SK-N-SH (cell line): ENCODE measurements around the gene MLLT10. TPM values are rescaled to one million over a fixed set of nuclear protein-coding genes. Genes with fewer than 3 reads are reported as not detected.

ENCODE experiments used
- CTCF ChIA-PET: fragments of 300-600, 350-600 bp; formaldehyde crosslinking; extraction: SDS; loops from one replicate; lab custom pipeline; 2021; lab: Yijun Ruan, JAX
- POLR2A ChIA-PET: fragments of 350-600 bp; sonication (Branson Sonifier 250); formaldehyde crosslinking; extraction: SDS; loops from one replicate; lab custom pipeline; 2020; ENCODE audit warnings: antibody characterized with exemption, inconsistent platforms; lab: Yijun Ruan, JAX
- DNase-seq: peaks from one replicate; pipeline ENCODE4 v3.0.0; 2012
- H2AFZ ChIP-seq: fragments of 200-600 bp; sonication (generic); 2 replicates; pipeline ENCODE4 v1.8.1; 2016; ENCODE audit warnings: antibody characterized with exemption, mild to moderate bottlenecking, low read depth
- H3F3A ChIP-seq: fragments of 200-600 bp; sonication (generic); replicated peaks from 2 replicates; pipeline ENCODE3; 2016; ENCODE audit warnings: antibody characterized with exemption, mild to moderate bottlenecking; ENCODE audit not compliant: insufficient read depth
- H3K27ac ChIP-seq, 2 experiments: fragments of 200-500 bp in 1 of 2; fragments of 200-600 bp in 1 of 2; sonication (Bioruptor generic) in 1 of 2; sonication (generic), shearing (Covaris generic) in 1 of 2; 2 replicates each; pipeline versions ENCODE4 v1.5.1 to v1.6.1; 2014 to 2016; ENCODE audit warnings: low read depth in 2 of 2, inconsistent platforms in 1 of 2, low read length in 1 of 2, mild to moderate bottlenecking in 1 of 2, mixed read lengths in 1 of 2
- H3K27me3 ChIP-seq: fragments of 200-600 bp; sonication (generic), shearing (Covaris generic); 2 replicates; pipeline ENCODE4 v1.6.1; 2016; ENCODE audit warnings: mixed run types; ENCODE audit not compliant: insufficient read depth
- H3K36me3 ChIP-seq, 2 experiments: fragments of 200-500 bp in 1 of 2; fragments of 200-600 bp in 1 of 2; sonication (Bioruptor generic) in 1 of 2; sonication (generic) in 1 of 2; replicated peaks in 1 of 2; 2 replicates each; pipeline versions ENCODE3 to v1.5.1; 2014 to 2016; ENCODE audit warnings: low read length in 1 of 2, mild to moderate bottlenecking in 1 of 2; ENCODE audit not compliant: insufficient read depth in 2 of 2, control insufficient read depth in 1 of 2
- H3K4me1 ChIP-seq, 2 experiments: fragments of 200-500 bp in 1 of 2; fragments of 200-600 bp in 1 of 2; sonication (Bioruptor generic) in 1 of 2; sonication (generic), shearing (Covaris generic) in 1 of 2; 2 replicates each; pipeline versions ENCODE4 v1.5.1 to v1.6.1; 2014 to 2016; ENCODE audit warnings: low read depth in 1 of 2, low read length in 1 of 2, mixed run types in 1 of 2; ENCODE audit not compliant: insufficient read depth in 2 of 2, control insufficient read depth in 1 of 2
- H3K4me2 ChIP-seq: fragments of 200-600 bp; sonication (generic), shearing (Covaris generic); 2 replicates; pipeline ENCODE4 v1.6.1; 2017; ENCODE audit warnings: mixed run types
- H3K4me3 ChIP-seq, 2 experiments: fragments of 200-500 bp in 1 of 2; fragments of 200-600 bp in 1 of 2; sonication (Bioruptor generic) in 1 of 2; sonication (generic), shearing (Covaris generic) in 1 of 2; 2 replicates each; pipeline versions ENCODE4 v1.5.1 to v1.8.1; 2014 to 2016; ENCODE audit warnings: low read depth in 2 of 2, inconsistent platforms in 1 of 2, low read length in 1 of 2, mild to moderate bottlenecking in 1 of 2, mixed read lengths in 1 of 2, moderate library complexity in 1 of 2
- H3K79me2 ChIP-seq: fragments of 200-600 bp; sonication (generic); 2 replicates; pipeline ENCODE4 v1.8.1; 2017; ENCODE audit warnings: mild to moderate bottlenecking; ENCODE audit not compliant: insufficient read depth
- H3K9ac ChIP-seq: fragments of 200-600 bp; sonication (generic); 2 replicates; pipeline ENCODE4 v1.6.1; 2017; ENCODE audit warnings: mixed run types
- H3K9me2 ChIP-seq: fragments of 200-600 bp; sonication (generic); 2 replicates; pipeline ENCODE4 v1.6.1; 2017; ENCODE audit warnings: mixed run types
- H3K9me3 ChIP-seq: fragments of 200-600 bp; sonication (generic); 2 replicates; pipeline ENCODE4 v1.6.1; 2017; ENCODE audit warnings: mixed run types, mild to moderate bottlenecking, moderate library complexity
- H4K20me1 ChIP-seq: fragments of 200-600 bp; sonication (generic); 2 replicates; pipeline ENCODE4 v1.6.1; 2017; ENCODE audit warnings: mild to moderate bottlenecking, mixed run types; ENCODE audit not compliant: insufficient read depth
- CHD2 ChIP-seq: fragments of 150-350 bp; IDR thresholded peaks from 2 replicates; pipeline ENCODE4 v1.6.1; 2018; ENCODE audit warnings: low read length; ENCODE audit not compliant: partially characterized antibody
- CTCF ChIP-seq: fragments of 200-600 bp; sonication (generic); IDR thresholded peaks from 2 replicates; pipeline ENCODE4 v1.6.1; 2017; ENCODE audit warnings: antibody characterized with exemption, mild to moderate bottlenecking, moderate library complexity
- FOXM1 ChIP-seq: IDR thresholded peaks from 2 replicates; pipeline ENCODE4 v1.4.0; 2012; ENCODE audit warnings: low read depth, mild to moderate bottlenecking
- MAX ChIP-seq: IDR thresholded peaks from 2 replicates; pipeline ENCODE4 v1.4.0; 2012; ENCODE audit warnings: low read depth
- REST ChIP-seq: IDR thresholded peaks from 2 replicates; pipeline ENCODE4 v1.6.1; 2012; ENCODE audit warnings: mild to moderate bottlenecking, low read depth, low read length, moderate library complexity
- RFX5 ChIP-seq: IDR thresholded peaks from 2 replicates; pipeline ENCODE4 v1.6.1; 2012; ENCODE audit warnings: mild to moderate bottlenecking, improper control_type of control experiment, low read length
- SIN3A ChIP-seq: IDR thresholded peaks from 2 replicates; pipeline ENCODE4 v1.6.1; 2012; ENCODE audit warnings: low read depth, mild to moderate bottlenecking, low read length, moderate library complexity, borderline replicate concordance
- TAF1 ChIP-seq: IDR thresholded peaks from 2 replicates; pipeline ENCODE4 v1.6.1; 2012; ENCODE audit warnings: low read depth, mild to moderate bottlenecking, low read length, moderate library complexity, borderline replicate concordance
- YY1 ChIP-seq: IDR thresholded peaks from 2 replicates; pipeline ENCODE4 v1.4.0; 2012; ENCODE audit warnings: low read depth, mild to moderate bottlenecking
- ZBTB33 ChIP-seq: IDR thresholded peaks from 2 replicates; pipeline ENCODE4 v1.4.0; 2012; ENCODE audit warnings: low read depth, borderline replicate concordance
- WGBS: methylation state at CpG from one replicate; pipeline ENCODE4 v1.1.6; 2017; ENCODE audit warnings: low lambda C conversion rate; 5-methylcytosine and 5-hydroxymethylcytosine counted together
- polyA plus RNA-seq, 3 experiments: library from polyadenylated mRNA; depleted of rRNA; stranded (reverse); fragments of >200 nt; gene quantifications; 2 replicates each; pipeline ENCODE4 v1.2.3, GENCODE V29; 2012

The MLLT10 gene
- polyA plus RNA-seq, 1 of the 3 experiments (the other 2 are of a cell fraction): 26.0 TPM

GRCh38 chr10:21721000-21721665 lies 187.1 kb downstream of the MLLT10 start (continued):
- TF ChIP-seq CTCF (no peak), RFX5 (no peak), REST (no peak), TAF1 (no peak)

GRCh38 chr10:21722209-21722608 lies 188.2 kb downstream of the MLLT10 start:
- Histone ChIP-seq H3K27me3 (no peaks in the 10 kb centered on the region), H3K36me3 (peaks cover 25 to 41% of the 10 kb centered on the region in 2 experiments), H2AFZ (no peak overlapping the region), H4K20me1 (peaks cover 22% of the 10 kb centered on the region), H3K9me3 (no peaks in the 10 kb centered on the region), H3K79me2 (peaks cover 23% of the 10 kb centered on the region), H3K27ac (no peak overlapping the region), H3K4me2 (no peak overlapping the region), H3F3A (peaks cover 22% of the 10 kb centered on the region), H3K4me3 (no peak overlapping the region), H3K9me2 (no peaks in the 10 kb centered on the region), H3K9ac (no peak overlapping the region), H3K4me1 (peaks cover 30 to 38% of the 10 kb centered on the region in 2 experiments)
- POLR2A ChIA-PET: interaction anchor here (0.6 kb wide), 1 partner anchor 28 kb away, joined by 3 read pairs; no protein-coding TSS in a partner anchor
- no peak for TF ChIP-seq FOXM1
- TF ChIP-seq SIN3A: no peak
- no peak for TF ChIP-seq MAX
- no peak for TF ChIP-seq ZBTB33
- no peak for TF ChIP-seq CHD2
- no peak for TF ChIP-seq YY1
- 98% methylated on average over 2 of the region's 2 CpGs for WGBS
- CTCF ChIA-PET: interaction anchor here (2.3 to 3.3 kb wide), 2 partner anchors 10 to 226 kb away, joined by 13 to 18 read pairs; no protein-coding TSS in a partner anchor
- DNase-seq: no peak
